CD4-positive, alpha-beta T cell treated with Interleukin-15 for 1 hour (primary cell): ENCODE measurements around the gene USH2A.

Experiments
- DNase-seq: peaks from one replicate; pipeline ENCODE4 v3.0.0-alpha.2; 2020

The USH2A gene

DNA sequence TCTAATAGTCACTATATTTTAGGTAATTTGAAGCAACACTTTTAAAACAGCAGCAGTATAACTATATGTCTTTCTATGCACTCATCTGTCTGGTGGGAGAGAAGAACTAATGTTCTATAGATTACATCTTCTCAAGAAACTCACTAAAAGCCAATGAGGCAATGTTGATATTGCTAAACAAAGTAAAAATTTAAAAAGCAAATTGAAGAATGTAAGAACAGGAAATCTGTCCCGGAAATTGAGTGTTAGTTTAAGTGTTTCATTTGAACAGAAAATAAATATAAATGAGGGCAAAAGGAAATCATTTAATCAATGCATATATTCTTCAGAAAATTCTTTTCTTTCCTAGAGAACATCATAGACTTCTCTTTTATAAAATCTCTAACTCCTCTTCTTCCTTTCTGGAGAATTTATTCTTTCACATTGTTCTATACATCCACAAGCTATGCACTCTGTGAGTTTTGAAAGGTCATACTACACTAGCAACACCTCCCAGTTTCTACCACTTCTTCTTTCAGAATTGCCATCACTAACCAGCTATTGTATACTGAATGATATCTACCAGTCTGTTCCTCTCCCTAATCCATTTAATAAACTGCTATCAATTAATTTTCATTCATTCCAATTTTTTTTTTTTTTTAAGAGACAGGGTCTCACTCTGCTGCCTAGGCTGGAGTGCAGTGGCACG lies 153.0 kb downstream of the USH2A start:
- no peak for DNase-seq

DNA sequence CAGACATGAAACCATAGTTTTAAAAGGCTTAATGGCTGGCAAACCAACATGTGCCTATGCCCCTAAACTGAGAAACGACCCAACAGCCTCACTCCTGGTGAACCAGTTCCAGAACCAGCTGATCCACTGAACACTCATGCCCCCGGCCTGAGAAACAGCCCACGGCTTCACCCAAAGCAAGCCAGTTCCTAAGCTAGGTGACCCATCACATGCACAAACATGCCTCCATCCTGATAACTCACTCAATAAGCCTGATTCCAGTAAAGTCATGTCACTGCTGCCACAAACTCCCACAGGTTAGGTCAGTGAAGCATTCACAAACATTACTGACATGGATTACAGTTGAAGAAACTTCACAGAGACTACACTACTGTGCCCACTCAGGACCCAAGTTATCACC lies 161.6 kb downstream of the USH2A start:
- DNase-seq: no peak

DNA sequence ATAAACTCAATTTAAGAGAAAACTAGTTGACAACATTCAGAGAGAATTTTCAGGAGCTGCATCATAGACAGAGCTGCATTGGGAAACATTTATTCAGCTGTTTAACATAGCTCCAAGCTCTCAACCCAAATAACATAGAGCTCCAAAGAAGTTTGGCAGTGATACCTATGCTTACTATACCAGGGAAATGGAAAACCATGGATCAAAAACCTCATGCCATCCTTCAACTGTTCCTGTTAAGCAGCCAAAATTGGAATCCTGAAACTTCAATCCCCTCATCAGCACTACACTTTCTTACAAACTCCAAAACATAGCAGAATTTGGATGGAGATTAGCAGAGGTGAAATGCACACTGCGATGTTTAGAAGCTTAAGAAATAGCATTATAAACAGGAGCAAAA lies 164.4 kb downstream of the USH2A start:
- no peak for DNase-seq

DNA sequence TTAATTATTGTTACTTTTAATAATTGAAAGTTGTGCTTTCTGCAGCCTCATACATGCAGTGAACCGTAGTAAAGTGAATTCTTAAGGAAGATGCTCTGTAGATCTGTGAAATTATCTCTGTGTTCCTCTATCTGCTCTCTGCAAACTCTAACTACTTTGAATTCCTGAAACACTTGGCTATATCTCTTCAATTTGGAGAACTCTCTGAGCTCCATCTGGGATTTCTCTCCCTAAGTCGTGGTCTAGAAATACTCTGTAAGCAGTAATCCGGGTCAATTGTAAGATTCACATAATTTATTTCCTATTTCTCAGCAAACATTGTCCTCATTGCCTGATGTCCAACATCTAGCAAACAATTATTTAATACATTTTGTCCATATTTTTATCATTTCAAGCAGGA lies 164.9 kb downstream of the USH2A start:
- no peak for DNase-seq

DNA sequence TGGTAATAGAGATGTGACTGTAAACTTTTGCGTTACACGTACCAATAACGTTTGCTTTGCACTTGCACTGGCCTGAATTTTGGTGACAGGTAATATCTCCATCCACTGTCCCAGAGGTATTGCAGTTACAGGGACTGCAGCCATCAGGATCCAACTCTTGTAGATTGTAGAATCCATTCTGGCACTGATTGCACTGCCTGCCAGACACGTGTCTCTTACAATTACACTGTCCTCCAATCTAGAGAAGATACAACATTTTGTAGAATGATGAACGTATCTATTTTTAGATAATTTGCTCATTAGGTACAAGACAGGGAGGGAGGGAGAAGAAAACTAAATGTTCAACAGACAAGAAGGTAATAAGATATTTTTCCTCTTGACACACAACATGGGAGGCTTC lies 172.4 kb downstream of the USH2A start:
- no peak for DNase-seq

DNA sequence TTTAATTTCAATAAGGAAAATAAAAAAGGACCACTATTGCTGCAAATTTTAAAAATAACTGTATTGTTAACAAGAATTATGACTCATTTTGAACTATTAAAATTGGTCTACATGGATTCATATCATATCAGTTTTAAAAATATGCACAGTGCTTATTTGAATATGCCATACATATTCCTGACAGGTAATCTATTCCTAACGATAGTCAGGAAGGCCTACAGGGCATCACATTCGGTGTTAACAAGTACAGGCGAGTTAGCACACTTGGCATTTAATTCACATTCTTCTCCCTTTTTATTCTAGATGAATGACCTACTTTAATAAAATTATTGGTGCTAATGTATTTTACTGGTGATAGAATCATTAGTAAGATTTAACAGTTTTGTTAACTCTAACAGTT lies 174.6 kb downstream of the USH2A start:
- no peak for DNase-seq

DNA sequence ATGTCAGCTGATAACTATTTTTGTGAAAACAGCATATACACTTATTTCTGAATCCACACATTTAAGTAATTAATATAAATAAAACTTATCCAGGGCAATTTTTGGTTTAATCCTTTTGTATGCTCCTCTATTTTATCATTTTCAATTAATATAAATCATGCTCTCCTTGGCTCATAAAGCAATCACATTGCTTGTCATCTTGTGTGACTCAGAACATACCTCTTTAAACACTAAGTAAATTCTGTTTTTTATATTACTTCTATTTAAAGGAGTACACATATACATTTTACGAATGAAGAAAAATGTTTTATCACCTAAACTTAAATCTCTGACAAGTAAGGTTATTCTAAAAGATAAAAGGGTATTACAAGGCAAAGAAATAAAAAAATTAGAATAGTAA lies 175.3 kb downstream of the USH2A start:
- DNase-seq: no peak

DNA sequence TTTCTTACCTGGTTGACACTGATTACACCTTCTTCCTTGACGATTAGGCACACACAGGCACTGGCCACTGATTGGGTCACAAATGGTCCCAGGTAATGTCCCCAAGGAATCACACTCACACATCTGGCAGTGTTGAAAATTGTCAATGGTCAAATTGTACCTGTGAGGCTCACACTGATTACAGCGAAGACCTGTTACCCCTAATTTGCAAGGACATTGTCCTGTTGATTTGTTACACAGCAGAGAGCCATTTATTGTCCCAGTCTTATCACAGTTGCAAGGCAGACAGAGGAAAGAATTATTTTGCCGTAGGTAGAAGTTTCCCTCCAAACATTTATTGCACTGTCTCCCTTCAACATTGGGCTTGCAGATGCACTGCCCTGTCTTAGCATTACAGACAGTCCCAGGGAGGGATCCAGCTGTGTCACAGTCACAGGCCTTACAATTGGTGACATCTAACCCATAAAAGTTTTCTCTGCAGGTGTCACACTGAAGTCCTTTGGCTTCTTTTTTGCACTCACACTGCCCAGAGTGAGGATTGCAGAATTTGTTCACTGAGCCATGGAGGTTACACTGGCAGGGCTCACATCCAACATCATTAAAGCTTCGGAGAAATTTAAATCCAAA lies 176.6 kb downstream of the USH2A start:
- no peak for DNase-seq

DNA sequence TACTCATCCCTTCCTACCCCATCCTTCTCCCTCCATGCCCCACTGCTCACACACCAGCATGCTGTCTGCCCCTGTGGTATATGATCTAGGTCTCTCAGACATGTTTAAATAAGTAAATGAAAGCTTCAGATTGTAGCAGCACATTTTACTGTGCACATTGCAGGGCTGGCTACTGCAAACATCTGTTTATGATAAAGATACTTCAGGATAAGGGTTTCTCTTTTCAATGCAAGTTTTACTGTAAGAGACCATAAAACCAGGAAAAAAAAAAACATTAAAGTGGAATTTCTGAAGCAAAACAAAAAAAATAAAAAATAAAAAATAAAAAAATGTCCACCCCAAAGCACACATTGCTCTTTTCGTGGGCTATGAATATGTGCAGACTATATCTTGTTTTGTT lies 184.4 kb downstream of the USH2A start:
- DNase-seq: no peak

DNA sequence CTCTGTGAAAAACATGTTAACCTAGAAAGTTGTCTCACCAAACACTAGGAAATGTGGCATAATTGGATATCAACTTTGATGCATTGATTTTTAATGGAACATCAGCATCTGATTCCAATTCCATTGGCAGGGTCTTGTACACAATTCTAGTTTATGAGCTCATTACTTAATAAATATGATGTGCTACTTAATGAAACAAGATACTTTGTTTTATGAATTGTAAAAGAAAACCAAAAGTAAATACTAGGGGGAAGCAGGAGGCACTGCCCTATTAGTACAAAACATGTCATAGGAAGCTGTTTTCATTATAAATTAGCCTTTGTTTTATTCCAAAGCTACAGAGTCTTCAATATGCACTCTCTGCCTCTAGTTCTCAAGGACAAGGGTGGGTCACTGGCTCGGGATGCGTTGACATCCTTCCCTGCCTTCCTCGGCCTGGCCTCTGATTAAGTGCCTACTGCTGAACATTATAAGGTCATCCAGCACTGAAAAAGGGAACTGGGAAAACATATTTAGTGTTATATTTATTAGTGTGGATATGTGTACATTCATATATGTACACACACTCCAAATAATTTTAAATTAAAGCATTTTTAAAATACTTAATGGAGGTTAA lies 185.2 kb downstream of the USH2A start:
- DNase-seq: no peak

DNA sequence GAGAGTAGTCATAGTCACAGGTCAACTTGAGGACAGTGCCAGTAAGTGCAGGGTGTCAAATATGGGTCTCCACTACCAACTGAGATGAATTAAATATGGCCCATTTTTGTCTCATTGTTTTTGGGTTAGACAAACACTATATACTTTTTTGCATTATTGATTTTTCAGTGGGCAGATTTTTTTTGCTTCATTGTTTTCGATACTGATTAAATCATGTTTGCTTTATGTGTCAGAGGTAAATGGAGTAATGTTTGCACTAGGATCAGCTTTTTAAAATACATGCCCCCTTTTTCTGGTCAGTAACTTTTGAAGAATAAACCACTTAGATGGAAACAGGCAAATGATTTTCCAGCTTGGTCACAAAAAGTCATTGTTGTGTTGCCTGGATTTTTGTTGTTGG lies 199.0 kb downstream of the USH2A start:
- no peak for DNase-seq

DNA sequence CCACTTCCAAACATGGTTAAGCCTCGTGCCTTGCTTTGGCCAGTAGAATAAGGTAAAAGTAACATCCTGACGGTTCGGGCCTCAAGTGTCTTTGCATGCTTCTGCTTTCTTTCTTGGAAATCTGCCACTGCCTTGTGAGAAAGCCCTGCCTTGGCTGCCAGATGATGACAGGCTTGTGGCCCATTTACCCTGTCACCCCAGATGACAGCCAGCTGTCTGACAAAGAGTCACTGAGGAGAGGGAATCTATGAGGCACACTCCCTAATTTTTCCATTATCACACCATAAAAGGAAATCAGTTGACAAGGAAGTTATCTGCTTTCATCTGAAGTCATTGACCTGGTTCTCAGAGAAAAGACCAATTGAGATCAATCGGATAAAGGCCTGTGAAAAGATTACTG lies 199.8 kb downstream of the USH2A start:
- no peak for DNase-seq

DNA sequence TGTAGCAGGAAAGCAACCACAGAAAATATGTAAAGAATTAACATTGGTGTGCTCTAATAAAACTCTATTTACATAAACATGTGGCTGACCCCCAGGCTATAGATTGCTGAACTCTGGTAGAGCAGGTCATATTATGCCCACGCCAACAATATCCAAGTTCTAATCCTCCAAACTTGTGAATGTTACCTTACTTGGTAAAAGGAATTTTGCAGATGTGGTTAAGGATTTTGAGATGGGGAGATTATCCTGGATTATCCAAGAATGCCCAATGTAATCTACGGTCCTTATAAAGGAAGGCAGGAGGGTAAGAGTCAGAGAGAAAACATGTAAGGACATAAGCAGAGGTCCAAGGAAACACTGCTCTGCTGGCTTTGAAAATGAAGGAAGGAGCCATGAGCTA lies 201.0 kb downstream of the USH2A start:
- DNase-seq: no peak

DNA sequence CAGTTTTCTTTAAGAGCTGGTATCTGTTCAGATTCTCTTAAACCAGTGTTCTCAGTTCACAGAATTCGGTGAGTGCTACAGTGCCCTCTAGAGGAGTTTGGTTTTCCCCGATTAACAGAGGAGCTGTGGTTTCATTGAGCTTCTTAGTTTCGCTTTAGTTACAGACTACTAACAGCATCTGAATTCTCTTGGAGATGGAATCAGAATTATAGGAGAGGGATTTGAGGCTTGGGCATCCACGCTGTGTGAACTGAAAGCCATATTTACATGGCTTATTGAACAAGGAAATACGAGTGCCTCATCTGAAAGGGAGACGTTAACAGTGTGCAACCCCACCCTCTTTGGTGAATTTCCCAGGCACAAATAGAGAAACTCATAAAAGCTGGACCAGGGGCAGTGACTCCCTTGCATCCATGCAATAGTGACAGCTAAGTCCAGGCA lies 202.0 kb downstream of the USH2A start:
- DNase-seq: no peak

DNA sequence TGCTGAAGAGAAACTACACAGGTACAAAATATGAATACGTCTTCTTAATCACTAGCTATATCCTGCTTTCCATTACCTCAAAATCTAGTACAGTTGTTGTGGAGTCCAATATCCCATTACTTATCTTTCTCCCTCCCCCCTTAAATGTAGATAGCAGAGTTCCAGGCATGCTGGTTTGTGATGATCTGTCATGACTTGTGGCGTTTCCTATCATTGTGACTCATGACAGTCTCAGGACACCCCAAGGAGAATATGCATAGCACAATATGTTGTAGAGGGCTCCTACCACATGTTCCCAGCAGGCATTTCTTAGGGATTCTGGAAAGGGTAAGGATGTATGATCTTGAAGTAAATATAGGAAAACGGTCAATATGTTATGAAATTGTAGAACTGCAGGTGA lies 206.9 kb downstream of the USH2A start:
- DNase-seq: no peak

DNA sequence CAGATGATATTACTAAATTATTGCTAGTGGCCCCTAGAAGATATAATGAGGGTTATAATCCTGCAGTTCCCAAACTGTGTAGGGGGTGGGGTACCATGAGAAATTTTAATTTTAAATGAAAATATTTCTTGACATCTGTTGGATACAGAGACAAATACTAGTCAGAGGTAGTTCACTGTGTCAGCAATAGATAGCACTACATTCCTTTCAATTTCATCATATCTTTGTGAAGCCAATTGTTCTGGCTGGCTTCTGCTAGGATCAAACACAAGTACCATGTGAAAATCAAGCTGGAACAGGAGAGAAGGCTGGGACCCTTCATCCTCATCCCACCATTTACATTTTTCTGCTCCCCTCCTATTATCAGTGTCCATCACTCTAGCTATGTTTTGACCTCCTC lies 208.1 kb downstream of the USH2A start:
- no peak for DNase-seq

DNA sequence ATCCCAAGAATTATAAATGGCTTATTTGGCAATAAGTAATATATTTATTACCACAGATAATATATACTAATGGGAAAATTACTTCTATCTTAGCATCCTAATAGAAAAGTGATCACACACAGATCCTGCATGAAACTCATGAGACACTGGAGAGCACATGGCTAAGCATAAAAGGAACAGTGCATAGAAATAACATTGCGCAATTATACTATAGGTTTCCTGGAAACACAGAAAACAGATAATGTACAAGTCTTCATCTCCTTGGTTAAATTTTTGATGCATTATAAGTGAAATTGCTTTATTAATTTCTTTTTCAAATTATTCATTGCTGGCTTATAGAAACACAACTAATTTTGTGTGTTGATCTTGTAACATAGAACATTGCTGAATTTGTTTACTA lies 210.4 kb downstream of the USH2A start:
- no peak for DNase-seq

DNA sequence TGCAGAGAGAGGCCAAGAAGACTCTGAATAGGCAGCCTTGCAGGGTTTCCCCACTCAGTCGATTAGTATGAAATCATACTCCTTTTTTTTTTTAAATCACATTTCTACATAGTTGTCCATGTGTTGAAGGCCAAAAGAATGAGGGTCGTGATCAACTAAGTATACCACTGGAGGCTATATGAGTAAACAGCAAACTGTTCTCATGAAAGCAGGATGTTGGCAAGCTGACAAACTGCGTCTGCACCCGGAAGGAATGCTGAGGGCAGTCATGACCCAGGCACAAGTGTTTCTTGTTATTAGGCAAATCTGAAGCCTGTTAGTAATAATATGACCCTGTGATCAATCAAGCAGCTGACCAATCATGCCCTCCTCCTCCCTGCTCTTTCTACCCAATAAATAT lies 213.2 kb downstream of the USH2A start:
- no peak for DNase-seq

DNA sequence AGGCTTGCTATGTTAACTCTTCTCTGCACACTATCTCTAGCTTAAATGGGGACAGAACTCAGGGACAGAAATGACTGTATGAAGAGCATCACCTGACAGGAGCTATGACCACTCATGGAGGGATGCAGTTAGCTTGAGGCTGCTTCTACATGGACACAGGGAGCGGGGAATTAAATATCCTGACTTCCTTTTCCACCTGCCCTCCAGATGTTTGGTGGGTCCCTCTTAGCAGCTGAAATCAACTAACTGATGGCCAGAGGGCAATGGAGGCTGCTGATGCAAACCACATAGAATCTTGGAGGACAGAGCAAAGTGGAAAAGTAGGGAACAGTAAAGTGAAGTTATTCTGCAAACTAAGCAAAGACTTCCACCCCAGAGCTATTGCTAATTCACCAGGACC lies 214.1 kb downstream of the USH2A start:
- DNase-seq: no peak

DNA sequence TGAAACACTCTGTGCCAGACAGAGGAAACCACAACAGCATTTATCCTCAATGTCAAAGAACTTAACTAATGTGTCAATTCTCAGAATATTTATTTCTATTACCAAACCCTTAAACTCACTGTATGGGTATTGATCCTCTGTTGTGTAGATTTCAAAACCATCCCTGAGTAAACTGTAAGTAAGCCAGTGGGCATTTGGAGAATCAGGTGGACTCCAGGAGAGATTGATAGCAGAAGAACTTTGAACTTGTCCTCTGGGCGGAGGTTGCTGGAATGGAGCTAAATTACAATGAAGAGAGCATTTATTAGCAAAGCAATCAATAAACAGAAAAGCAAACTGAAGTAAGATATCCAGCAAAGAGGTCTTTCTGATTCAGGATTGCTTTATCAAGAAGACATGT lies 216.1 kb downstream of the USH2A start:
- DNase-seq: no peak

DNA sequence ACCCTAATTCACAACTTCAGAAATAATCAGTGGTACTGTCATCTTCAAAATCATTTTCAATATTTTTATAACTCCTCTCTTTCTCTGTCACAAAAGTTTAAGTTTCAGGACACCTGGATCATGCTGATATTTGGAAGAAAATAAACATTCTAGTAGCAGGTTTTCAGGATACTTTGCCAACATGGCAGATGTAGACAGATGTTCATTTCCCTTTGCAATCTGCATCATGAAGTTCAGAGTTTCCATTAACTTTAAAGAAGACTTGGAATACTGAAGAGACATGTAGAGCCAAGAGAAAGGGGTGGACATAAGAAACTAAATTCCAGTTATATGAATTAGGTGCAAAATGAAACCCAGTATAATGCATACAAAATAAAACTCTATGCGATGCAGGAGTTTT lies 218.1 kb downstream of the USH2A start:
- no peak for DNase-seq

DNA sequence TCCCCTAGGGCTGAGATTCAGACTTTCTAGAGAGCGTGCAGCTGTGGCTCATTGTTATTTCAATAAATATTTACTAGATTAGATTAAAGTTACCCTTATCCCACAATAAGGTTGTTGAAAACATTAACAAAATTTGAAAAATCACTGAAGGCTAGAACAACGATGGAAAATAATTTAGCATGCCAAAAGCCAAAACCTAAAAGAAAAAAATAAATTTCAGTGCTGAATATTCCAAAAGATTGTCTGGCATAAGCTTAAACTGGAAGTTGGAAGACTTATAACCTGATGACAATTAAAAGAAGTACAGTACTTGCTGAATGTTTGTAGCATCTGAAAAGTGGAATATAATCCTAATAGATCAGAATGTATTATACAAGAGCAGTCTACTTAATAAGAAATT lies 221.3 kb downstream of the USH2A start:
- DNase-seq: no peak

DNA sequence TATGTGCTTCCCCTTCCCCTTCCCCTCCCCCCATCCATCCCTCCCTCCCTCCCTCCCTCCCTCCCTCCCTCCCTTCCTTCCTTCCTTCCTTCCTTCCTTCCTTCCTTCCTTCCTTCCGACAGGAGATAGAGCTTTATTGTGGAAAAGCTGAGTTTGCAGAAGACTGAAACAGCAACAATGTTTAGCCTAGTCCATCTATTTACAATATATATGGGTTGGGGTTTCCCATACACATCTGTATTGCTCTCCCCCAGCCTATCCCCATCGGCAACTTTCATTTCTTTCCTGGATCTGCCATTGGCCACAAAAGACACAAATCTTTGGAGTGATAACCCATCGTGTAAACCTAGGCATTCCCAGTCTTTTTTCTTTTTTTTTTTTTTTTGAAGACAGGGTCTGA lies 222.3 kb downstream of the USH2A start:
- DNase-seq: no peak

DNA sequence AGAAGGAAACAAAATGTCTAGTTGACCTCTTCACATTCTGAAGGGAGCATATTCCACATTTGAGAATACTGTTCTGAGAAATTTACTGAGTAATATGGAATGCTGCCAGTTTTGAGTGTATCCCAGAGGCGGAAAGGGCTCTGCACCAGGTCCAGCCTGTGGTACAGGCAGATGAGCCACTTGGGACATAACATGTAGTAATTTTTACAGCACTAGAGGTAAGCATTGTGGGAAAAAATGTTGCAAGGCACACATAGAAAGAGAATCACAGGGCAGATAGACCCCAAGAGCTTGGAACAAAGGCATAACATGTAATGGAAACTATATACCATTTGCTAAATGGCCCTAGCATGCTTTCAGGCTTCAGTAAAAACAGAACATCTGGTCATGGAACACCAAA lies 228.5 kb downstream of the USH2A start:
- DNase-seq: no peak
